Osteocyte (in vitro differentiated cells): Measurements from ENCODE around the gene GSG1L. TPM values are rescaled to one million over a fixed set of nuclear protein-coding genes. Genes with fewer than 3 reads are reported as not detected.

Source experiments
- DNase-seq: peaks from one replicate; pipeline ENCODE4 v3.0.0; 2021; ENCODE audit warnings: mixed read lengths; ENCODE audit not compliant: unreplicated experiment; ENCODE audit errors: extremely low spot score
- H3K27ac Mint-ChIP-seq: one replicate; pipeline ENCODE4 v1.8.0; 2021; ENCODE audit warnings: mild to moderate bottlenecking, mixed read lengths; ENCODE audit not compliant: unreplicated experiment
- H3K27me3 Mint-ChIP-seq: one replicate; pipeline ENCODE4 v1.8.0; 2021; ENCODE audit warnings: mixed read lengths; ENCODE audit not compliant: unreplicated experiment
- H3K36me3 Mint-ChIP-seq: one replicate; pipeline ENCODE4 v1.8.0; 2021; ENCODE audit warnings: mixed read lengths; ENCODE audit not compliant: unreplicated experiment
- H3K4me1 Mint-ChIP-seq: one replicate; pipeline ENCODE4 v1.8.0; 2021; ENCODE audit warnings: mixed read lengths; ENCODE audit not compliant: unreplicated experiment
- H3K4me3 Mint-ChIP-seq: one replicate; pipeline ENCODE4 v1.8.0; 2021; ENCODE audit warnings: mild to moderate bottlenecking, moderate library complexity, mixed read lengths; ENCODE audit not compliant: unreplicated experiment
- H3K9me3 Mint-ChIP-seq: one replicate; pipeline ENCODE4 v1.8.0; 2021; ENCODE audit warnings: mixed read lengths; ENCODE audit not compliant: unreplicated experiment
- CTCF ChIP-seq: fragments of 200-600 bp; sonication (generic); IDR thresholded peaks from 2 replicates; pipeline ENCODE4 v1.5.0; 2021; ENCODE audit warnings: antibody characterized with exemption, mild to moderate bottlenecking, moderate library complexity
- total RNA-seq: library from RNA; stranded (reverse); gene quantifications from 2 replicates; pipeline ENCODE4 v1.2.1, GENCODE V29; 2021

GSG1L gene
- total RNA-seq, 1 donor from 2014 or later: not detected

DNA sequence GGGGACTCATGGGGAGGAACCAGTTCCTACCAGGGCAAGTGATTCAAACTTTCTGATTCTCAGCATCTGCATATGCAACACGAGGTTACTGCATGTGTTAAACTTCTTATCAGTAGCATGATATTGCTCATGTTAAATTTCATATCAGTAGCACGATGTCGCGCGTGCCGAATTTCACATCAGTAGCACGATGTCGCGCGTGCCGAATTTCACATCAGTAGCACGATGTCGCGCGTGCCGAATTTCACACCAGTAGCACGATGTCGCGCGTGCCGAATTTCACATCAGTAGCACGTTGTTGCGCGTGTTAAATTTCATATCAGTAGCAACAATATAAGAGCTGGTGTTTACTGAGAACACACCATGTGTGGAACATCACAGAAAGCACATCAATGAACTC lies 221.6 kb downstream of the GSG1L start:
- DNase-seq: no peak
- no peak overlapping the region for H3K27ac Mint-ChIP-seq
- H3K4me3 Mint-ChIP-seq: no peak overlapping the region
- H3K27me3 Mint-ChIP-seq: peaks cover 7% of the 10 kb centered on the region
- TF ChIP-seq CTCF: no peak
- H3K36me3 Mint-ChIP-seq: no peaks in the 10 kb centered on the region
- no peaks in the 10 kb centered on the region for H3K4me1 Mint-ChIP-seq
- peaks cover 3% of the 10 kb centered on the region for H3K9me3 Mint-ChIP-seq

DNA sequence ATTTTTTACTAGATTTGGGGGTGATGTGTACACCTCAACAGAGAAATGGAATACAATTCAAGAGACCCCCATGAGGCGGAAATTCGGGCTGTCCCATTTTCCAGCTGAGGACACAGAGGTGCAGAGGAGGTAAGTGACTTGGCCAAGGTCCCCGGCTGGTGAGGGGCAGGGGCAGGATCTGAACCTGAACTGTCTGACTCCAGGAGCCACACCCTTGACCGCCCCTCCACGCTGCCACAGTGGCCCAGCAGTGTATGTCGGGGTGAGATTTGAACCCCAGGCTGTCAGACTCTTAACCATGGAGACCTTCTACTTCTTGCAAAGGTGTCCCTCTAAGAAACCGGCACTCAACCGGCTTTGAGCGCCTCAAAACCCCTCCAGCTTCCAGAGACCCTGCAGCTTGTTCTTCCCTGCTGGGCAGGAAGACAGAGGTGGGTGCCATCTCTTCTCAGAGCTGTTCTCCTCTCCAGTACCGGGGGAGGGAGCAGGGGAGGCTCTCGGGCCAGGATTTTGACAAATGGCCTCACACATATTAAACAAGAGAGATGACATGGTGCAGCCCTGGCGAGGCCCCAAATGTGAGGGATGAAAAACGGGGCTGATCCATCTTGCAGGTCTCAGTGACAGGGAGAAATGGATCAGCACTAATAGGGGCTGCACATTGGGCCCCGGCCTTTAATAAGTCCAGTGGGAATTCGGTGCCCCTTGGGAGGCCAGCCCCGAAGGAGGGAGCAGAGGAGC lies 222.3 kb downstream of the GSG1L start:
- no peak for DNase-seq
- H3K9me3 Mint-ChIP-seq: peaks cover 8% of the 10 kb centered on the region
- TF ChIP-seq CTCF: no peak
- H3K4me3 Mint-ChIP-seq: no peak overlapping the region
- no peak overlapping the region for H3K27ac Mint-ChIP-seq
- H3K27me3 Mint-ChIP-seq: peaks cover 13% of the 10 kb centered on the region
- H3K4me1 Mint-ChIP-seq: no peaks in the 10 kb centered on the region
- no peaks in the 10 kb centered on the region for H3K36me3 Mint-ChIP-seq

GRCh38 chr16:27840311-27841060 lies 223.0 kb downstream of the GSG1L start:
- TF ChIP-seq CTCF: no peak
- peaks cover 5% of the 10 kb centered on the region for H3K9me3 Mint-ChIP-seq
- DNase-seq: no peak
- no peaks in the 10 kb centered on the region for H3K4me1 Mint-ChIP-seq
- no peak overlapping the region for H3K4me3 Mint-ChIP-seq
- no peak overlapping the region for H3K27ac Mint-ChIP-seq
- H3K36me3 Mint-ChIP-seq: no peaks in the 10 kb centered on the region
- peaks cover 15% of the 10 kb centered on the region for H3K27me3 Mint-ChIP-seq

DNA sequence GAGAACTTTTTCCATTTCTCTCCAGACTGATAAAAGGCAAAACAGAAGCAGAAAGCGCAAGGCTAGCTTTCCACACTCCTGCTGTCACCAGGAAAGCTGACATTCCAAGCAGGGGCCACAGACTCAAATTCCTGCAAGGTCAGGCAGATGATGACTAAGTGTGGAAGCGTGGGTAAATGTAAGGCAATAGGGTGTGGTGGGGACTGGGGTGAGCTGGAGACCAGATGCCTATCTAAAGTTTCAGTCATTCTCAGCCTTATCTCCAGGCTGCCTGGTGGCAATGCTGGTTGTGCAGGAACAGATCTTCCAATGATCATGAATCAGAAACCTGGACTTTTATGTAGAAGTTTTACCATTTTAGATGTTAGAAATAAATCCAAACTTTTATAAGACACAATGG lies 224.1 kb downstream of the GSG1L start:
- Mint-ChIP-seq H3K4me3 (no peak overlapping the region), H3K27ac (no peak overlapping the region), H3K4me1 (no peaks in the 10 kb centered on the region), H3K36me3 (no peaks in the 10 kb centered on the region), H3K27me3 (peaks cover 25% of the 10 kb centered on the region), H3K9me3 (peaks cover 5% of the 10 kb centered on the region)
- no peak for TF ChIP-seq CTCF
- DNase-seq: no peak

GRCh38 chr16:27838536-27839175 lies 224.9 kb downstream of the GSG1L start:
- no peak for DNase-seq
- H3K27ac Mint-ChIP-seq: no peak overlapping the region
- no peaks in the 10 kb centered on the region for H3K4me1 Mint-ChIP-seq
- no peak for TF ChIP-seq CTCF
- H3K4me3 Mint-ChIP-seq: no peak overlapping the region
- no peaks in the 10 kb centered on the region for H3K36me3 Mint-ChIP-seq
- H3K27me3 Mint-ChIP-seq: peaks cover 25% of the 10 kb centered on the region
- H3K9me3 Mint-ChIP-seq: peaks cover 5% of the 10 kb centered on the region
